ENCODE data around the gene TAGLN2.
"Not testable (repeated sequence)": the region's sequence is repeated elsewhere in the genome, so short reads cannot be mapped to it uniquely, and the experiment has no call there.

The TAGLN2 gene

GRCh38 chr1:159908031-159908940 is 17.0 kb downstream of the TAGLN2 start:
- no peak overlapping the region for H3K4me3 ChIP-seq
- no peak overlapping the region for H3K9ac ChIP-seq (ENCODE audit: insufficient read length)
- no peak overlapping the region for H3K27ac ChIP-seq
- DNase-seq (ENCODE audit: low read depth, low spot score): no peak
- no peaks in the 10 kb centered on the region for H3K9me3 ChIP-seq (ENCODE audit: low read depth, low read length)
- no peaks in the 10 kb centered on the region for H3K36me3 ChIP-seq (ENCODE audit: insufficient read depth, low read length)
- TF ChIP-seq FOXP2 (optimal IDR thresholded peaks at IDR 0.05; ENCODE audit: control extremely low read depth, extremely low read length, insufficient read depth) (no peak), POLR2AphosphoS5 (IDR thresholded peaks at IDR 0.05; ENCODE audit: borderline replicate concordance, low read depth, low read length) (no peak)

- no peak overlapping the region for H3K27ac ChIP-seq
- no peak overlapping the region for H3K4me3 ChIP-seq
- H3K36me3 ChIP-seq (ENCODE audit: insufficient read depth, low read length): no peaks in the 10 kb centered on the region
- no peaks in the 10 kb centered on the region for H3K9me3 ChIP-seq (ENCODE audit: low read depth, low read length)
- TF ChIP-seq EZH2 (IDR thresholded peaks at IDR 0.05) (no peak), FOXP2 (optimal IDR thresholded peaks at IDR 0.05; ENCODE audit: control extremely low read depth, extremely low read length, insufficient read depth) (no peak), POLR2AphosphoS5 (IDR thresholded peaks at IDR 0.05; ENCODE audit: borderline replicate concordance, low read depth, low read length) (no peak)
- H3K9ac ChIP-seq (ENCODE audit: insufficient read length): no peak overlapping the region
- no peak for DNase-seq (ENCODE audit: low read depth, low spot score)
Observed at GRCh38 chr1:159906960-159907359, 18.3 kb downstream of the TAGLN2 start.

GRCh38 chr1:159904036-159904435 is 21.3 kb downstream of the TAGLN2 start:
- H3K27ac ChIP-seq; H3K36me3 ChIP-seq (ENCODE audit: insufficient read depth, low read length); DNase-seq (ENCODE audit: low read depth, low spot score); H3K4me3 ChIP-seq; H3K9me3 ChIP-seq (ENCODE audit: low read depth, low read length); H3K9ac ChIP-seq (ENCODE audit: insufficient read length): not testable (repeated sequence)

- no peak overlapping the region for H3K4me3 ChIP-seq
- H3K27ac ChIP-seq: no peak overlapping the region
- no peak for TF ChIP-seq EZH2 (IDR thresholded peaks at IDR 0.05)
- TF ChIP-seq FOXP2 (optimal IDR thresholded peaks at IDR 0.05; ENCODE audit: control extremely low read depth, extremely low read length, insufficient read depth): no peak
- no peak for TF ChIP-seq POLR2AphosphoS5 (IDR thresholded peaks at IDR 0.05; ENCODE audit: borderline replicate concordance, low read depth, low read length)
- no peaks in the 10 kb centered on the region for H3K9me3 ChIP-seq (ENCODE audit: low read depth, low read length)
- no peak for DNase-seq (ENCODE audit: low read depth, low spot score)
- no peak overlapping the region for H3K9ac ChIP-seq (ENCODE audit: insufficient read length)
- H3K36me3 ChIP-seq (ENCODE audit: insufficient read depth, low read length): no peaks in the 10 kb centered on the region
Observed at GRCh38 chr1:159902541-159902940, 22.8 kb downstream of the TAGLN2 start.

GRCh38 chr1:159900755-159901360 is 24.4 kb downstream of the TAGLN2 start:
- TF ChIP-seq EZH2 (IDR thresholded peaks at IDR 0.05): no peak
- no peak for TF ChIP-seq FOXP2 (optimal IDR thresholded peaks at IDR 0.05; ENCODE audit: control extremely low read depth, extremely low read length, insufficient read depth)
- TF ChIP-seq POLR2AphosphoS5 (IDR thresholded peaks at IDR 0.05; ENCODE audit: borderline replicate concordance, low read depth, low read length): no peak
- Histone ChIP-seq H3K36me3 (ENCODE audit: insufficient read depth, low read length) (no peaks in the 10 kb centered on the region), H3K9me3 (ENCODE audit: low read depth, low read length) (no peaks in the 10 kb centered on the region), H3K4me3 (no peak overlapping the region), H3K9ac (ENCODE audit: insufficient read length) (no peak overlapping the region), H3K27ac (no peak overlapping the region)
- no peak for DNase-seq (ENCODE audit: low read depth, low spot score)

GRCh38 chr1:159900086-159900680 is 25.1 kb downstream of the TAGLN2 start, which contains the start of gene CFAP45:
TSS of gene CFAP45 (minus strand) at chr1:159900165. CDS start at chr1:159900098, 67 bp downstream.
- Histone ChIP-seq H3K9ac (ENCODE audit: insufficient read length) (no peak within 1 kb of the TSS), H3K9me3 (ENCODE audit: low read depth, low read length) (no peaks in the 10 kb centered on the region), H3K4me3 (no peak within 1 kb of the TSS), H3K36me3 (ENCODE audit: insufficient read depth, low read length) (no peaks in the 10 kb centered on the region), H3K27ac (no peak within 1 kb of the TSS)
- no peak for DNase-seq (ENCODE audit: low read depth, low spot score)
- no peak for TF ChIP-seq EZH2 (IDR thresholded peaks at IDR 0.05)
- no peak for TF ChIP-seq FOXP2 (optimal IDR thresholded peaks at IDR 0.05; ENCODE audit: control extremely low read depth, extremely low read length, insufficient read depth)
- TF ChIP-seq POLR2AphosphoS5 (IDR thresholded peaks at IDR 0.05; ENCODE audit: borderline replicate concordance, low read depth, low read length): no peak

- H3K4me3 ChIP-seq; H3K36me3 ChIP-seq (ENCODE audit: insufficient read depth, low read length); H3K9me3 ChIP-seq (ENCODE audit: low read depth, low read length); H3K9ac ChIP-seq (ENCODE audit: insufficient read length); H3K27ac ChIP-seq; DNase-seq (ENCODE audit: low read depth, low spot score): not testable (repeated sequence)
Observed at GRCh38 chr1:159899634-159900033, 25.7 kb downstream of the TAGLN2 start.

GRCh38 chr1:159898527-159898926 is 26.8 kb downstream of the TAGLN2 start:
- no peak overlapping the region for H3K9ac ChIP-seq (ENCODE audit: insufficient read length)
- TF ChIP-seq EZH2 (IDR thresholded peaks at IDR 0.05) (no peak), POLR2AphosphoS5 (IDR thresholded peaks at IDR 0.05; ENCODE audit: borderline replicate concordance, low read depth, low read length) (no peak), FOXP2 (optimal IDR thresholded peaks at IDR 0.05; ENCODE audit: control extremely low read depth, extremely low read length, insufficient read depth) (no peak)
- H3K9me3 ChIP-seq (ENCODE audit: low read depth, low read length): no peaks in the 10 kb centered on the region
- no peaks in the 10 kb centered on the region for H3K36me3 ChIP-seq (ENCODE audit: insufficient read depth, low read length)
- no peak overlapping the region for H3K27ac ChIP-seq
- DNase-seq (ENCODE audit: low read depth, low spot score): no peak
- no peak overlapping the region for H3K4me3 ChIP-seq

Data from SK-N-MC (cell line).